ENCODE measurements around the gene NHSL2.

DNA sequence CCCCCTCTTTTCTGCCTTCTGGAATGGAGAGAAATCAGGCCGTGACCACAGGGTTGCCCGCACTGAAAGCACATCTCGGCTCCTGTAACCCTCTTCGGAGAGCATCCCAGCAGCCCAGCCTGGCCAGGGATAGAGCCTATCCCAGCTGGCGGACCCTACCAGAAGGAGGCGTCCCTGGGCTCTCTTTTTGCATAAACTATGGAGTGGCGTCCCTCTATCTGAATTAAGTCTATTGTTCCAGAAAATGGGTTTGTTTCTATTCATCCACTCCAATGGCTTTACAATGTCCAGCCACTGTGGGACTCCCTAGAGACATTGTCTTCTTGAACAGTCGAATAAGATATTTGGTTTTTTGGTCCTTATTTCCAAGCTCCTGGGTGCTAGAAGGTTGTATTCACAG lies 689 bp upstream of the NHSL2 start:
- TF ChIP-seq POLR2A (IDR thresholded peaks at IDR 0.05) (no peak), CTCF (IDR thresholded peaks at IDR 0.05) (peak in 1 of 4 experiments; percentile 25)

Data from gastroesophageal sphincter (tissue), 3 donors.